ENCODE data around the gene OPRD1.

OPRD1 gene

GRCh38 chr1:28914228-28915030, 102.5 kb downstream of the OPRD1 start, which contains the start of gene EPB41:
Gene EPB41 (plus strand): TSS chr1:28914569. CDS start chr1:28987438, 72,869 bp downstream.
- DNase-seq = peak; percentile 98

- peak; percentile 63 for DNase-seq
These were observed 103.3 kb downstream of the OPRD1 start for GRCh38 chr1:28915031-28915895.

DNA sequence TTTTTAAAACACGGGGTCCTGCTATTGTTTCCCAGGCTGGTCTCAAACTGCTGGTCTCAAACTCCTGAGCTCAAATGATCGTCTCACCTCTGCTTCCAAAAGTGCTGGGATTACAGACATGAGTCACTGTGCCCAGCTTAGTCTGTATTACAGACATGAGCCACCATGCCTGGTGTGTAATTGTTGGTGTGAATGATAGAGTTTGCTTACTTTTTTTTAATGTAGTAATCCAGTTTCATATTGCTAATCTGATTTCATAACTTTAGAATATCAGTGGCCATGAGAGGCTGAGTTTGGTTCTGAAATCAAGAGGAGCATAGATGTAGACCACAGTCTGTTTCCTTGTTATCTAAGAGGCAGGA, 105.8 kb downstream of the OPRD1 start:
- DNase-seq = peak; percentile 39

Measured in hematopoietic multipotent progenitor cell treated with erythropoietin and hydrocortisone succinate and interleukin-3 and kit ligand, for 4 days (in vitro differentiated cells).